K562 (cell line): Measurements from ENCODE around the gene APP. TPM values are rescaled to one million over a fixed set of nuclear protein-coding genes. Genes with fewer than 3 reads are reported as not detected.
A peak's percentile ranks its signal among the peaks of the same experiment; 100 is the strongest.

Source experiments
- ATAC-seq: fragments of 200-7000 bp; cut with Tn5 transposase; 3 replicates; pipeline ENCODE4 v1.9.1; 2020; ENCODE audit warnings: moderate library complexity
- BruUV-seq: library from RNA; stranded (reverse); fragments of 400-500 nt; replicated peaks from 2 replicates; lab custom pipeline; 2021; lab: Mats Ljungman, UMichigan
- CTCF ChIA-PET: fragments of 300-600 bp; formaldehyde crosslinking; extraction: SDS; loops from one replicate; lab custom pipeline; 2021; ENCODE audit warnings: low intra/inter-chr PET ratio; lab: Yijun Ruan, JAX
- POLR2A ChIA-PET: fragments of 300-600, 350-650 bp; sonication (Branson Sonifier 250); formaldehyde crosslinking; extraction: SDS; loops from one replicate; lab custom pipeline; 2021; ENCODE audit warnings: antibody characterized with exemption, inconsistent platforms; lab: Yijun Ruan, JAX
- DNase-seq, 4 experiments: peaks; one replicate each; pipeline versions ENCODE4 v3.0.0 to v3.0.0-alpha.2; 2011 to 2018; ENCODE audit warnings: low spot score in 3 of 4, mixed read lengths in 3 of 4; ENCODE audit errors: extremely low read depth in 1 of 4
- FAIRE-seq: peaks from 2 replicates; lab custom pipeline; 2011; peaks lifted over from hg19 to GRCh38; lab: Jason Lieb, UNC
- H2AFZ ChIP-seq: 2 replicates; pipeline ENCODE4 v1.6.0; 2011; ENCODE audit warnings: low read depth, low read length, control low read depth, inconsistent platforms
- H3K27ac ChIP-seq: fragments of 200-600 bp; 3 replicates; pipeline ENCODE4 v1.8.0; 2011; ENCODE audit warnings: low read depth, mild to moderate bottlenecking, control low read depth, inconsistent platforms, low read length, moderate library complexity, mixed read lengths; ENCODE audit errors: extremely low read depth
- H3K27me3 ChIP-seq, 2 experiments: fragments of 300-600 bp in 1 of 2; 2 replicates in 1 of 2; 3 replicates in 1 of 2; pipeline versions ENCODE4 v1.6.0 to v1.8.0; 2011; ENCODE audit warnings: inconsistent platforms in 2 of 2, low read length in 2 of 2, mild to moderate bottlenecking in 1 of 2, mixed read lengths in 1 of 2, moderate library complexity in 1 of 2; ENCODE audit not compliant: control insufficient read depth in 2 of 2, insufficient read depth in 2 of 2
- H3K36me3 ChIP-seq: fragments of 300-600 bp; 3 replicates; pipeline ENCODE4 v1.8.0; 2011; ENCODE audit warnings: mild to moderate bottlenecking, low read length, inconsistent platforms; ENCODE audit not compliant: control insufficient read depth, insufficient read depth
- H3K4me1 ChIP-seq, 2 experiments: fragments of 200-600 bp in 1 of 2; replicated peaks in 1 of 2; 2 replicates in 1 of 2; 3 replicates in 1 of 2; pipeline versions ENCODE4 v1.5.1 to v1.8.0; 2011; ENCODE audit warnings: inconsistent platforms in 2 of 2, low read length in 2 of 2, mild to moderate bottlenecking in 1 of 2, mixed read lengths in 1 of 2, moderate library complexity in 1 of 2; ENCODE audit not compliant: control insufficient read depth in 2 of 2, insufficient read depth in 2 of 2
- H3K4me2 ChIP-seq: 2 replicates; pipeline ENCODE4 v1.6.1; 2011; ENCODE audit warnings: low read length, control low read depth, inconsistent platforms, mixed read lengths; ENCODE audit not compliant: insufficient read depth
- H3K4me3 ChIP-seq: fragments of 200-600 bp; sonication (generic), shearing (Covaris generic); 2 replicates; pipeline ENCODE4 v1.5.1; 2016; ENCODE audit warnings: control low read depth, inconsistent platforms
- H3K79me2 ChIP-seq: fragments of 200-600 bp; 3 replicates; pipeline ENCODE4 v1.8.0; 2011; ENCODE audit warnings: low read length, inconsistent platforms; ENCODE audit not compliant: control insufficient read depth, insufficient read depth
- H3K9ac ChIP-seq, 2 experiments: 2 replicates each; pipeline versions ENCODE4 v1.6.0 to v1.6.1; 2011; ENCODE audit warnings: low read depth in 2 of 2, low read length in 2 of 2, control low read depth in 1 of 2, inconsistent platforms in 1 of 2, mild to moderate bottlenecking in 1 of 2, mixed read lengths in 1 of 2; ENCODE audit not compliant: insufficient read depth in 1 of 2
- H3K9me1 ChIP-seq: one replicate; pipeline ENCODE4 v1.6.0; 2011; ENCODE audit warnings: inconsistent platforms, mild to moderate bottlenecking, low read length, moderate library complexity; ENCODE audit not compliant: control insufficient read depth, insufficient read depth
- H3K9me3 ChIP-seq: replicated peaks from 2 replicates; pipeline ENCODE4 v1.5.1; 2011; ENCODE audit warnings: low read depth, low read length, inconsistent platforms; ENCODE audit not compliant: control insufficient read depth, insufficient read depth
- H4K20me1 ChIP-seq: replicated peaks from 2 replicates; pipeline ENCODE4 v1.6.1; 2011; ENCODE audit warnings: low read length, inconsistent platforms, mixed read lengths; ENCODE audit not compliant: control insufficient read depth, insufficient read depth
- ARID1B ChIP-seq: fragments of 450-650 bp; IDR thresholded peaks from 2 replicates; pipeline ENCODE4 v1.6.1; 2016; ENCODE audit warnings: antibody characterized with exemption, mild to moderate bottlenecking, inconsistent platforms
- KDM2B ChIP-seq: fragments of 250-450 bp; sonication (Bioruptor Pico); IDR thresholded peaks from 2 replicates; pipeline ENCODE4 v1.8.0; 2021; ENCODE audit warnings: mild to moderate bottlenecking, moderate library complexity
- WGBS: fragments of 100-300 bp; shearing (Covaris generic); methylation state at CpG from one replicate; pipeline ENCODE4 v1.1.6; 2016; ENCODE audit warnings: low coverage, mixed read lengths; ENCODE audit not compliant: insufficient coverage; ENCODE audit errors: missing lambda C conversion rate; 5-methylcytosine and 5-hydroxymethylcytosine counted together
- in situ Hi-C: fragments of 300-500 bp; cut with MboI; formaldehyde crosslinking; loops from 4 replicates; pipeline ENCODE4 v1.15.0; 2018; ENCODE audit warnings: inconsistent platforms, mixed read lengths
- intact Hi-C: fragments of 100-400 bp; cut with micrococcal nuclease; formaldehyde crosslinking; loops from 2 replicates; pipeline ENCODE4 v1.14.2; 2022
- polyA plus RNA-seq, 8 experiments: library from polyadenylated mRNA; depleted of rRNA in 4 of 8; stranded (reverse) in 5 of 8; unstranded in 3 of 8; fragments of >200 nt; fragmentation: Nextera tagmentation in 2 of 8; fragmentation: Illumina TruSeq in 1 of 8; extraction: Ambion mirVana in 2 of 8; extraction: Trizol in 1 of 8; gene quantifications; 2 replicates each; pipeline versions ENCODE4 v1.2.1 to v1.2.3, GENCODE V29; 2011 to 2014; ENCODE audit warnings: inconsistent platforms in 1 of 8, missing spikeins in 1 of 8
- total RNA-seq, 7 experiments: library from RNA; depleted of rRNA in 6 of 7; stranded (reverse); fragments of >200 nt in 6 of 7; fragmentation: Illumina TruSeq in 2 of 7; extraction: Trizol in 2 of 7; gene quantifications; 2 replicates each; pipeline versions ENCODE4 v1.2.1 to v1.2.3, GENCODE V29; 2011 to 2021; ENCODE audit warnings: low replicate concordance in 1 of 7
- TF ChIP-seq, protein P1 (sequence below): fragments of 200-800 bp; sonication (Bioruptor generic); IDR thresholded peaks from 2 replicates; pipeline ENCODE4 v1.6.1; 2017; ENCODE audit warnings: missing genetic modification characterization, missing compliant biosample characterization

APP gene
- total and polyA plus RNA-seq, 9 of the 15 experiments (the other 6 are each of a cell fraction or from before 2014, with no cell fraction given) = 0.01 to 1.5 (median 0.16) TPM; not detected in 5

DNA sequence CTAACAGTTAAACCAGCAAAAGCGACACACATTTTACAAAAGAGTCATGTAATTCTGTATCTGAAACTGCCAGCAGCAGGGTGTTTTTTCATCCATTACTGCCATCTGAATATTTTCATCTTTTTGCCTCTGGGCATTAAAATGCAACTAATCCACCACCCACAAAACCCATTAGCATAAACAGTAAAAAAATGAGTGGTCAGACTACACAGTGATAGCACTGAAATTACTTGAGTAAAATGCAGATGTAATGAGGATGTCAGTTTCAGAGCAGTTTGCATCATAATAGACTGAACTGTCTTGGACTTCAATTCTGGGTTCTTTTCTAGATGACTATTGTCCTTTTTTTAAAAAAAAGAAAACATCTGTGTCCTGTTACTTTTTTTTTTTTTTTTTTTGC is 303.5 kb downstream of the APP start:
- 0% methylated on average over 1 of the region's 1 CpG for WGBS
- Histone ChIP-seq H3K4me3 (no peak overlapping the region), H3K4me1 (no peaks in the 10 kb centered on the region), H3K36me3 (no peaks in the 10 kb centered on the region), H3K9ac (no peak overlapping the region), H2AFZ (no peak overlapping the region), H4K20me1 (no peaks in the 10 kb centered on the region), H3K27me3 (no peaks in the 10 kb centered on the region; a peak in 1 of 5 replicates), H3K27ac (no peak overlapping the region), H3K4me2 (no peak overlapping the region), H3K9me3 (no peaks in the 10 kb centered on the region), H3K9me1 (no peaks in the 10 kb centered on the region), H3K79me2 (no peaks in the 10 kb centered on the region)
- in situ Hi-C loops = no loop called here
- CTCF ChIA-PET = no interaction called here
- no TSS peak for BruUV-seq
- POLR2A ChIA-PET = no interaction called here
- TF ChIP-seq, protein P1, sequence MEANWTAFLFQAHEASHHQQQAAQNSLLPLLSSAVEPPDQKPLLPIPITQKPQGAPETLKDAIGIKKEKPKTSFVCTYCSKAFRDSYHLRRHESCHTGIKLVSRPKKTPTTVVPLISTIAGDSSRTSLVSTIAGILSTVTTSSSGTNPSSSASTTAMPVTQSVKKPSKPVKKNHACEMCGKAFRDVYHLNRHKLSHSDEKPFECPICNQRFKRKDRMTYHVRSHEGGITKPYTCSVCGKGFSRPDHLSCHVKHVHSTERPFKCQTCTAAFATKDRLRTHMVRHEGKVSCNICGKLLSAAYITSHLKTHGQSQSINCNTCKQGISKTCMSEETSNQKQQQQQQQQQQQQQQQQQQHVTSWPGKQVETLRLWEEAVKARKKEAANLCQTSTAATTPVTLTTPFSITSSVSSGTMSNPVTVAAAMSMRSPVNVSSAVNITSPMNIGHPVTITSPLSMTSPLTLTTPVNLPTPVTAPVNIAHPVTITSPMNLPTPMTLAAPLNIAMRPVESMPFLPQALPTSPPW = no peak
- FAIRE-seq (no peak), DNase-seq (no peak), ATAC-seq (no peak)
- intact Hi-C loops = loop anchor here (10.0 kb wide), 1 partner anchor 162 kb away; no protein-coding TSS in a partner anchor

DNA sequence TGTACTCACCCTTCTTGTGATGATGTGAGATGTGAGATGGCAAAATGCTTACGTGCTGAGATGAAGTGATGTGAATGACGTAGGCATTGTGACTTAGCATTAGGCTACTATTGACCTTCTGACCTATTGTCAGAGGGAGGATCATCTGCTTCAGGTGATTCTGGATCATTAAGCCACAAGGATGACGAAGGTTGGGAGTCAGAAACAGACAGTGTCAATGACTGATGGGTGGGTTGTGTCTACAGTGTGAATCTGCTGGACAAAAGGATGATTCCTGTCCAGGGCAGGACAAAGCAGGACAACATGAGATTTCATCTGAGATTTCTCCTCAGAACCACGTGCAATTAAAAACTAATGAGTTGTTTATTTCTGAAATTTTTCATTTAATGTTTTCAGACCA is 306.8 kb downstream of the APP start:
- ChIA-PET POLR2A (no interaction called here), CTCF (interaction anchor here (2.8 kb wide), 1 partner anchor 255 kb away, joined by 20 read pairs; the partner anchor contains the start of gene MRPL39)
- no peaks in the 10 kb centered on the region for H3K9me3 ChIP-seq
- H3K4me1 ChIP-seq = no peaks in the 10 kb centered on the region
- no peaks in the 10 kb centered on the region for H3K79me2 ChIP-seq
- no peaks in the 10 kb centered on the region; a peak in 2 of 5 replicates for H3K27me3 ChIP-seq
- H3K9me1 ChIP-seq = no peaks in the 10 kb centered on the region
- 3% methylated on average over 4 of the region's 4 CpGs for WGBS
- no peak overlapping the region for H2AFZ ChIP-seq
- H4K20me1 ChIP-seq = no peaks in the 10 kb centered on the region
- TF ChIP-seq ARID1B (no peak), KDM2B (CRISPR knock-in tag) (no peak)
- BruUV-seq = no TSS peak
- H3K4me2 ChIP-seq = no peak overlapping the region
- DNase-seq (no peak), FAIRE-seq (peak; percentile 69), ATAC-seq (no peak)
- H3K36me3 ChIP-seq = no peaks in the 10 kb centered on the region
- in situ Hi-C loops (loop anchor here (5.0 kb wide), 1 partner anchor 256 kb away; the partner anchor contains the start of gene MRPL39), intact Hi-C loops (loop anchor here (5.0 to 10.0 kb wide), 2 partner anchors 61 to 159 kb away; no protein-coding TSS in a partner anchor)
- H3K4me3 ChIP-seq = no peak overlapping the region
- no peak overlapping the region for H3K27ac ChIP-seq
- H3K9ac ChIP-seq = no peak overlapping the region
